H9 (cell line): ENCODE measurements around the gene NCLN. TPM values are rescaled to one million over a fixed set of nuclear protein-coding genes. Genes with fewer than 3 reads are reported as not detected.

Source experiments
- DNase-seq: peaks from one replicate; pipeline ENCODE4 v3.0.0-alpha.2; 2017
- H2AFZ ChIP-seq: one replicate; pipeline ENCODE4 v1.6.1; 2013; ENCODE audit warnings: mild to moderate bottlenecking, low read length, control low read depth, moderate library complexity
- H2AK5ac ChIP-seq: 2 replicates; pipeline ENCODE4 v1.6.1; 2013; ENCODE audit warnings: low read length, control low read depth, mixed read lengths; ENCODE audit not compliant: insufficient read length
- H2BK120ac ChIP-seq: one replicate; pipeline ENCODE4 v1.6.1; 2013; ENCODE audit warnings: low read depth, mild to moderate bottlenecking, low read length, control low read depth, inconsistent platforms; ENCODE audit not compliant: poor library complexity, severe bottlenecking
- H2BK12ac ChIP-seq: 2 replicates; pipeline ENCODE4 v1.6.1; 2013; ENCODE audit warnings: low read length, control low read depth, mixed read lengths, low read depth; ENCODE audit not compliant: insufficient read length
- H2BK15ac ChIP-seq: 2 replicates; pipeline ENCODE4 v1.6.1; 2013; ENCODE audit warnings: low read depth, low read length, control low read depth
- H2BK20ac ChIP-seq: one replicate; pipeline ENCODE4 v1.6.1; 2013; ENCODE audit warnings: low read depth, mild to moderate bottlenecking, low read length, control low read depth, inconsistent platforms; ENCODE audit not compliant: poor library complexity, severe bottlenecking
- H2BK5ac ChIP-seq: 2 replicates; pipeline ENCODE4 v1.6.1; 2013; ENCODE audit warnings: low read length, control low read depth, mixed read lengths; ENCODE audit not compliant: insufficient read length
- H3K14ac ChIP-seq: 2 replicates; pipeline ENCODE4 v1.6.1; 2013; ENCODE audit warnings: low read length, control low read depth; ENCODE audit not compliant: insufficient read depth
- H3K18ac ChIP-seq: 2 replicates; pipeline ENCODE4 v1.6.1; 2013; ENCODE audit warnings: low read depth, mild to moderate bottlenecking, mixed read lengths, low read length, control low read depth; ENCODE audit not compliant: insufficient read length
- H3K23ac ChIP-seq: 2 replicates; pipeline ENCODE4 v1.6.1; 2013; ENCODE audit warnings: low read length, control low read depth, mixed read lengths, low read depth; ENCODE audit not compliant: insufficient read length
- H3K23me2 ChIP-seq: 2 replicates; pipeline ENCODE4 v1.6.1; 2013; ENCODE audit warnings: low read depth, mild to moderate bottlenecking, mixed read lengths, low read length, control low read depth; ENCODE audit not compliant: insufficient read length, poor library complexity, severe bottlenecking
- H3K27ac ChIP-seq: 2 replicates; pipeline ENCODE4 v1.5.1; 2013; ENCODE audit warnings: low read length, control low read depth, mixed read lengths, low read depth; ENCODE audit not compliant: insufficient read length
- H3K27me3 ChIP-seq: 2 replicates; pipeline ENCODE4 v1.6.1; 2013; ENCODE audit warnings: low read length, control low read depth, inconsistent platforms; ENCODE audit not compliant: insufficient read depth
- H3K4ac ChIP-seq: 2 replicates; pipeline ENCODE4 v1.6.1; 2013; ENCODE audit warnings: low read depth, mild to moderate bottlenecking, control low read depth, inconsistent platforms, low read length, moderate library complexity
- H3K4me1 ChIP-seq: 2 replicates; pipeline ENCODE4 v1.6.1; 2013; ENCODE audit warnings: low read length, control low read depth, inconsistent platforms; ENCODE audit not compliant: insufficient read depth
- H3K4me2 ChIP-seq: 2 replicates; pipeline ENCODE4 v1.6.1; 2013; ENCODE audit warnings: low read length, control low read depth, mixed read lengths; ENCODE audit not compliant: insufficient read length, insufficient read depth
- H3K56ac ChIP-seq: 2 replicates; pipeline ENCODE4 v1.6.1; 2013; ENCODE audit warnings: low read depth, mild to moderate bottlenecking, mixed read lengths, low read length, control low read depth; ENCODE audit not compliant: insufficient read length
- H3K79me1 ChIP-seq: 2 replicates; pipeline ENCODE4 v1.6.1; 2013; ENCODE audit warnings: low read depth, mild to moderate bottlenecking, moderate library complexity, low read length, control low read depth, inconsistent platforms; ENCODE audit not compliant: insufficient read depth, poor library complexity, severe bottlenecking
- H3K79me2 ChIP-seq: 2 replicates; pipeline ENCODE4 v1.6.1; 2013; ENCODE audit warnings: low read length, control low read depth, inconsistent platforms; ENCODE audit not compliant: insufficient read depth
- H3K9ac ChIP-seq: 2 replicates; pipeline ENCODE4 v1.6.1; 2013; ENCODE audit warnings: low read length, control low read depth, mixed read lengths; ENCODE audit not compliant: insufficient read length; ENCODE audit errors: extremely low read depth
- H3K9me3 ChIP-seq: one replicate; pipeline ENCODE4 v1.6.1; 2013; ENCODE audit warnings: low read depth, low read length, inconsistent platforms; ENCODE audit not compliant: control insufficient read depth
- H3T11ph ChIP-seq: one replicate; pipeline ENCODE4 v1.6.1; 2013; ENCODE audit warnings: mild to moderate bottlenecking, low read length, control low read depth, inconsistent platforms
- H4K20me1 ChIP-seq: one replicate; pipeline ENCODE4 v1.6.1; 2013; ENCODE audit not compliant: control insufficient read depth, insufficient read length, insufficient read depth
- H4K5ac ChIP-seq: 2 replicates; pipeline ENCODE4 v1.6.1; 2013; ENCODE audit warnings: low read depth, mild to moderate bottlenecking, mixed read lengths, low read length, control low read depth; ENCODE audit not compliant: insufficient read length
- H4K8ac ChIP-seq: replicated peaks from 2 replicates; pipeline ENCODE4 v1.6.1; 2013; ENCODE audit warnings: low read length, control low read depth, mixed read lengths, low read depth; ENCODE audit not compliant: insufficient read length
- H4K91ac ChIP-seq: 2 replicates; pipeline ENCODE4 v1.6.1; 2013; ENCODE audit warnings: low read depth, mild to moderate bottlenecking, moderate library complexity, mixed read lengths, low read length, control low read depth; ENCODE audit not compliant: insufficient read length
- H3K27ac Mint-ChIP-seq, 3 experiments: 2 replicates in 2 of 3; 3 replicates in 1 of 3; pipeline ENCODE4 v1.8.0; 2020 to 2021; ENCODE audit warnings: mixed read lengths in 3 of 3, mild to moderate bottlenecking in 1 of 3, moderate library complexity in 1 of 3
- H3K27me3 Mint-ChIP-seq: 2 replicates; pipeline ENCODE4 v1.8.0; 2021; ENCODE audit warnings: low read depth, mild to moderate bottlenecking, moderate library complexity, mixed read lengths
- H3K36me3 Mint-ChIP-seq, 3 experiments: 2 replicates in 2 of 3; 3 replicates in 1 of 3; pipeline ENCODE4 v1.8.0; 2020 to 2021; ENCODE audit warnings: low read depth in 3 of 3, mixed read lengths in 3 of 3; ENCODE audit not compliant: insufficient read depth in 1 of 3
- H3K4me1 Mint-ChIP-seq, 2 experiments: 2 replicates each; pipeline ENCODE4 v1.8.0; 2020; ENCODE audit warnings: mixed read lengths in 2 of 2
- H3K4me3 Mint-ChIP-seq, 2 experiments: 2 replicates in 1 of 2; 3 replicates in 1 of 2; pipeline ENCODE4 v1.8.0; 2020 to 2021; ENCODE audit warnings: mild to moderate bottlenecking in 2 of 2, mixed read lengths in 2 of 2, moderate library complexity in 1 of 2
- H3K9me3 Mint-ChIP-seq, 2 experiments: 2 replicates in 1 of 2; 3 replicates in 1 of 2; pipeline ENCODE4 v1.8.0; 2020; ENCODE audit warnings: mild to moderate bottlenecking in 2 of 2, mixed read lengths in 2 of 2, moderate library complexity in 1 of 2
- CTCF ChIP-seq: fragments of 200-600 bp; sonication (generic); conservative IDR thresholded peaks from 3 replicates; pipeline ENCODE4 v1.8.0; 2021; ENCODE audit warnings: antibody characterized with exemption, mild to moderate bottlenecking
- WGBS: extraction: QIAGEN DNeasy Blood & Tissue Kit; methylation state at CpG from one replicate; pipeline ENCODE4 v1.1.7; 2013; ENCODE audit warnings: missing lambda C conversion rate, low lambda C conversion rate, mixed read lengths; ENCODE audit not compliant: insufficient read length; ENCODE audit errors: extremely low coverage; 5-methylcytosine and 5-hydroxymethylcytosine counted together
- total RNA-seq: library from RNA; stranded (reverse); gene quantifications from 2 replicates; pipeline ENCODE4 v1.2.1, GENCODE V29; 2021

Gene NCLN
- total RNA-seq, 1 experiment from 2014 or later = 94.8 TPM

DNA sequence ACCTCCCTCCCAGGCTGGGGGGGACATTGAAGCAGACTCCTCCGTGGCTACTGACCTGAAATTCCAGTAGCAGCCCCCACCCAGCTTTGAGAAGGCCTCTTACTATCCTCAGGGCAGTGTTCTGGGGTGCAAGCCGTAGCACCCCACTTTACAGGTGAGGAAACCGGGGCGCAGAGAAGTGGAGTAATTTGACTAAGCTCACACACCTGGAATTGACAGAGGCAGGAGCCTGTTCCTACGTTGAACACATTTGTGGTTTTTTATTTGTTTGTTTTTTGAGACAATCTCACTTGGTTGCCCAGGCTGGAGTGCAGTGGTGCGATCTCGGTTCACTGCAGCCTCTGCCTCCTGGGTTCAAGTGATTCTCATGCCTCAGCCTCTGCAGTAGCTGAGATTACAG is 21.8 kb upstream of the NCLN start:
- peak overlapping the region in 1 of 2 experiments; percentile 79; a peak in 2 of 5 replicates for H3K4me3 Mint-ChIP-seq
- no CpG with 5 or more reads among the region's 7 CpGs for WGBS
- H3K79me2 ChIP-seq = no peaks in the 10 kb centered on the region
- no peak overlapping the region for H2BK20ac ChIP-seq
- no peaks in the 10 kb centered on the region for H3K9me3 ChIP-seq
- H3K27me3 ChIP-seq = no peaks in the 10 kb centered on the region
- H3K27me3 Mint-ChIP-seq = peaks cover 40% of the 10 kb centered on the region
- no peak for TF ChIP-seq CTCF
- H2AK5ac ChIP-seq = no peak overlapping the region
- no peak overlapping the region; a peak in 1 of 7 replicates for H3K27ac Mint-ChIP-seq
- H4K8ac ChIP-seq = no peak overlapping the region
- no peak overlapping the region for H3K23ac ChIP-seq
- H4K20me1 ChIP-seq = no peaks in the 10 kb centered on the region
- no peak overlapping the region for H2BK120ac ChIP-seq
- H2AFZ ChIP-seq = no peak overlapping the region
- DNase-seq = no peak
- no peak overlapping the region for H3T11ph ChIP-seq
- no peaks in the 10 kb centered on the region for H3K79me1 ChIP-seq
- no peak overlapping the region for H3K56ac ChIP-seq
- H3K4me1 Mint-ChIP-seq = peaks cover 4 to 9% of the 10 kb centered on the region in 2 experiments
- no peaks in the 10 kb centered on the region for H3K23me2 ChIP-seq
- H3K27ac ChIP-seq = no peak overlapping the region
- H3K4ac ChIP-seq = no peak overlapping the region
- H3K4me2 ChIP-seq = peak overlapping the region; percentile 39
- H2BK15ac ChIP-seq = no peak overlapping the region
- H3K18ac ChIP-seq = no peak overlapping the region
- no peak overlapping the region for H2BK12ac ChIP-seq
- H3K9ac ChIP-seq = no peak overlapping the region
- H3K4me1 ChIP-seq = no peaks in the 10 kb centered on the region
- no peak overlapping the region for H3K14ac ChIP-seq
- H4K5ac ChIP-seq = no peak overlapping the region
- no peaks in the 10 kb centered on the region; a peak in 3 of 7 replicates for H3K36me3 Mint-ChIP-seq
- no peak overlapping the region for H4K91ac ChIP-seq
- H3K9me3 Mint-ChIP-seq = peaks cover 3 to 7% of the 10 kb centered on the region in 2 experiments; a peak in 3 of 5 replicates
- no peak overlapping the region for H2BK5ac ChIP-seq
